NCI-H1092 treated with DMSO at 0.1 percent for 48 hours (cell line): ENCODE data around the gene CAPN5.

Experiments
- DNase-seq: peaks from one replicate; lab custom pipeline; 2025; lab: John Stamatoyannopoulos, UW

The CAPN5 gene

GRCh38 chr11:77151804-77152509 lies 85.2 kb downstream of the CAPN5 start:
- peak; percentile 29 for DNase-seq

- peak; percentile 32 for DNase-seq
These were observed 86.1 kb downstream of the CAPN5 start for GRCh38 chr11:77152846-77153245.

GRCh38 chr11:77153276-77154185 lies 86.8 kb downstream of the CAPN5 start:
- DNase-seq, result no peak

- DNase-seq, result peak; percentile 72
These were observed 87.8 kb downstream of the CAPN5 start for GRCh38 chr11:77154381-77155081.

GRCh38 chr11:77155082-77155475 lies 88.3 kb downstream of the CAPN5 start:
- DNase-seq, result no peak

- no peak for DNase-seq
These were observed 88.9 kb downstream of the CAPN5 start for GRCh38 chr11:77155556-77156130.

GRCh38 chr11:77156396-77157195 lies 89.8 kb downstream of the CAPN5 start:
- DNase-seq, result no peak

- DNase-seq, result no peak
These were observed 91.4 kb downstream of the CAPN5 start for GRCh38 chr11:77158041-77158695.

DNA sequence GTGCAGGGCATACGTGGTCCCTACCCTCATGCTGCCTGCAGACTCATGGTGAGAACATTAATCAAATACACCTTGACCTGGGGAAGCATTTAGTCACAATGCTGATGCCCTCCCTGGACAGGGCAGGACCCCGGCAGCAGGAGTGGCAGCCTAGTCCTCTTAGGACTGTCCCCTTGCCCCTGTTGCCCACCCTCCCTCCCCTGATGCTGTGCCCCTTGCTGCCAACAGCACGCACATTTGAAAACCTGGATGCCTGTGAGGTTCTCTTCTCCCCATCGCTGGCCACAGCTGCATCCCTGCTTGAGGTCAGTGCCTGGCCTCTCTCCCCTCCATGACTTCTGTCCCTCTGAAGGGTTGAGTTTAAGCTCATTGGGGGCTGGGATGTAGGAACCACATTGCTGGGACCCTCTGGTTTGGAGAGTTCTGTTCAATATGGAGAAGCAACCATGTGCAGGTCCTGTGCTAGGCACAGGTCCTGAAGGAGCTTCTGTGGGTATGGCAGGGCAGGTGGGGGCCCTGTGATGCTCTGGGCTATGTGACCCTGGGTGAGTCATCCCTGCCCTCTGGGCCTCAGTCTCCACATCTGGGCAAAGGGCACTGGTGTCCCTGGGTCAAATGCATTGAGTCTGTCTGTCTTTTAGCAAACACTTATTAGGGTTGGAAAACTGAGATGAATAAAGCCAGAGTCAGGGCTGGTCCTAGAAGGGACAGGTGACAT lies 92.6 kb downstream of the CAPN5 start:
- no peak for DNase-seq

GRCh38 chr11:77159937-77160495 lies 93.2 kb downstream of the CAPN5 start:
- DNase-seq, result no peak

DNA sequence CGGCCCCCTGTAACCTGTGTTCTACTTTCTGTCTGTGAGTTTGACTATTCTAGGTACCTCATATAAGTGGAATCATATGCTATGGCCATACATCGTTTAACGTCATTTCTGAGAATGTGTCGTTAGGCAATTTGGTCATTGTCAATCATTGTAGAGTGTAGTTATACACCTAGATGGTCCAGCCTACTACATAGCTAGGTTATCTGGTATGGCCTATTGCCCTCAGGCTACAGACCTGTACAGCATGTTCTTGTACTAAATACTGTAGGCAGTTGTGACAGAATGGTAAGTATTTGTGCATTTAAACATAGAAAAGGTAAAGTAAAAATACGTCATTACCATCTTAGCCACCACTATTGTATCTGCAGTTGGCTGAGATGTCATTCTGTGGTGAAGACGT lies 96.5 kb downstream of the CAPN5 start:
- DNase-seq, result no peak

GRCh38 chr11:77165066-77165465 lies 98.3 kb downstream of the CAPN5 start:
- no peak for DNase-seq

GRCh38 chr11:77166021-77166420 lies 99.2 kb downstream of the CAPN5 start:
- DNase-seq, result no peak

GRCh38 chr11:77167111-77167626 lies 100.4 kb downstream of the CAPN5 start:
- DNase-seq, result no peak

DNA sequence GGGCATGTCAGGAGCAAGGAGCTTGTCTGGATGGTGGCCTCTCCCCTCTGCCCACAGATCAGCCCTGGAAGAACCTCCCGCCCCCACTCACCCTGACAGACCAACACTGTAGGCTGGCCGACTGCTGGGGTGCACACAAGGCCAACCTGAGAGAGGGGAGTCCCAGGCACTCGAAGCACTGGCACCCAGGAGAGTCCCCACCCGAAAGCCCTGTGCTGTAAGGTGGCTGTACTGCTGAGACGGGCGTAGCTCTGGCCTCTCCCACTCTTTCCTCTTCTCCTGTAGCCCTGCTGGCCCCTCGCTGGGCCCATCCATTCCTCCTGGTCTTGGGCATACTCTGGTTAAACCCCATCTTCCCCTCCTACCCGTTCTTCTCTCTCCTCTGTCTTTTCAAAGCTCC lies 101.0 kb downstream of the CAPN5 start:
- no peak for DNase-seq

- DNase-seq, result no peak
These were observed 103.3 kb downstream of the CAPN5 start for GRCh38 chr11:77170107-77170506.

- no peak for DNase-seq
These were observed 104.5 kb downstream of the CAPN5 start for GRCh38 chr11:77171254-77171653.

DNA sequence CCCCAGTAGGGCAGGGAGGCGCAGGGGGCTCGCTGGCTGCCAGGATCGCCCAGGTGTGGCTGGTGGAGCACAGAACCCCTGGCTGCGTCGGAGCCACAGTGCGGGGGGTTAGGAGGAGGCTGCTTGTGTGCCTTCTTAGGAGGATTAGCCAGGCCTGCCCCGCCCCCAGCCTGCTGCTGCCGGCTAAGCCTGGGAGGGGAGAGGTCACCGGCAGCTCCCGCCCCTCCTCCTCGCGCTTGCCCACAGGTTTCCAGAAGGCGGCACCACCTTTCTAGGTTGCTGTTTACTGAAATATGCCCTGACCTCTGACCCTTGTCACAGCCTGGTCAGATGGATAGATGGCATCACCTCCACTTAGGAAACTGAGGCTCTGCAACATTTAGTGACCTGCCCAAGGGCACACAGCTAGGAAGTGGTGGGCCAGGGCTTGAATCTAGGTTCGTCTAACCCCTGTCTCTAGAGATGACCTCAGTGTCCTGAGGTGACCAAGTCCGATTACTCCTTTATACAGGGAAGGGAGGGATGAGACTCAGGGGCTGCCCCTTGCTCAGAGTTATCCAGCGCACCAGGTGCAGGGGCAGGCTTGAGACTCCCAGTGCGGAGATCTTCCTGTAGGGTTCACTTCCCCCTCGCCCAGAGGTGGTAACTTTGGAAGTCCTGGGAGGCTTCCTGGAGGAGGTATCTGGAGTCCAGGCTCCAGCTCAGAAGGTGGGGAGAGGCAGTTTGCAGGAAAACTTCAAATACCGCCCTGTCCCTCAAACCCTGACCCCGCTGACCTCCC lies 105.3 kb downstream of the CAPN5 start:
- no peak for DNase-seq

GRCh38 chr11:77172666-77172982 lies 105.9 kb downstream of the CAPN5 start:
- peak; percentile 43 for DNase-seq
